GM06990 (cell line): ENCODE results near the gene PC.
"Not testable (repeated sequence)": the region's sequence is repeated elsewhere in the genome, so short reads cannot be mapped to it uniquely, and the experiment has no call there.

Experiments
- DNase-seq: peaks from one replicate; pipeline ENCODE4 v3.0.0-alpha.2; 2011; ENCODE audit not compliant: insufficient read length; ENCODE audit errors: extremely low read depth
- H3K27me3 ChIP-seq: replicated peaks from 2 replicates; pipeline ENCODE4 v1.6.0; 2011; ENCODE audit warnings: low read length; ENCODE audit not compliant: control insufficient read depth, insufficient read depth
- H3K36me3 ChIP-seq: 2 replicates; pipeline ENCODE4 v1.5.1; 2011; ENCODE audit warnings: low read length; ENCODE audit not compliant: control insufficient read depth, insufficient read depth
- H3K4me3 ChIP-seq: replicated peaks from 2 replicates; pipeline ENCODE4 v1.5.1; 2011; ENCODE audit warnings: low read depth, mild to moderate bottlenecking, control low read depth, low read length
- TF ChIP-seq, protein P1 (sequence below): IDR thresholded peaks from 2 replicates; pipeline ENCODE4 v1.5.1; 2011; ENCODE audit warnings: low read length, control low read depth, mild to moderate bottlenecking, inconsistent platforms; ENCODE audit not compliant: insufficient read depth, poor library complexity, severe bottlenecking

The PC gene

DNA sequence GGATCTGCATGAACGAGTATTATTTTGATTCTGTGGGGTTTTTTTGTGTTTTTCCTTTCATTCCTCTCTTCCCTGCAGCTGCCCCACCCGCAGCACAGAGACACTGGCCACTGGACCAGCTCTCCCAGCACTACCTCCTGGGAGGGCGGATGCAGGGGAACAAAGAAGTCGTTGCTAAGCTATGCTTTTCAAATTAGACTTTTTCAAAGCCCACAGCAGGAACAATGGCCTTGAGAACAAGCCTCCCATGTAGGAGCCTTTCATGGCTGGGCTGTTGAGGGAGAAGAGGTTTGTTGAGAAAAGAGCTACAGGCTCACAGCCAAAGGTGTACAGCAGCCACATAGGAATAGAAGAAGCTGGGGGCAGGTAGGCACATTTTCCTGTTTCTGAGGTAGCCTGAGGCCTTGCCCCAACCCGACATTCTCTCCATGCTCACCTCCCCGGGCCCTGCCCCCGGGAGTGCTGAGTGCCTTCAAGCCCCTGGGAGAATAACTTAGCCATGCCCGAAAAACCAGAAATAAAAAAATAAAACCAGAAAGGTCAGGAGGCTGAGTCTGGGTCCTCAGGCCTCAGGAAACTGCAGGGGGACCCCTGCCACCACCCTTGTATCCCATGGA is 44.2 kb upstream of the PC start:
- Histone ChIP-seq H3K4me3 (no peak overlapping the region), H3K36me3 (no peaks in the 10 kb centered on the region), H3K27me3 (no peaks in the 10 kb centered on the region)
- no peak for DNase-seq
- TF ChIP-seq, protein P1, sequence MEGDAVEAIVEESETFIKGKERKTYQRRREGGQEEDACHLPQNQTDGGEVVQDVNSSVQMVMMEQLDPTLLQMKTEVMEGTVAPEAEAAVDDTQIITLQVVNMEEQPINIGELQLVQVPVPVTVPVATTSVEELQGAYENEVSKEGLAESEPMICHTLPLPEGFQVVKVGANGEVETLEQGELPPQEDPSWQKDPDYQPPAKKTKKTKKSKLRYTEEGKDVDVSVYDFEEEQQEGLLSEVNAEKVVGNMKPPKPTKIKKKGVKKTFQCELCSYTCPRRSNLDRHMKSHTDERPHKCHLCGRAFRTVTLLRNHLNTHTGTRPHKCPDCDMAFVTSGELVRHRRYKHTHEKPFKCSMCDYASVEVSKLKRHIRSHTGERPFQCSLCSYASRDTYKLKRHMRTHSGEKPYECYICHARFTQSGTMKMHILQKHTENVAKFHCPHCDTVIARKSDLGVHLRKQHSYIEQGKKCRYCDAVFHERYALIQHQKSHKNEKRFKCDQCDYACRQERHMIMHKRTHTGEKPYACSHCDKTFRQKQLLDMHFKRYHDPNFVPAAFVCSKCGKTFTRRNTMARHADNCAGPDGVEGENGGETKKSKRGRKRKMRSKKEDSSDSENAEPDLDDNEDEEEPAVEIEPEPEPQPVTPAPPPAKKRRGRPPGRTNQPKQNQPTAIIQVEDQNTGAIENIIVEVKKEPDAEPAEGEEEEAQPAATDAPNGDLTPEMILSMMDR = no peak

DNA sequence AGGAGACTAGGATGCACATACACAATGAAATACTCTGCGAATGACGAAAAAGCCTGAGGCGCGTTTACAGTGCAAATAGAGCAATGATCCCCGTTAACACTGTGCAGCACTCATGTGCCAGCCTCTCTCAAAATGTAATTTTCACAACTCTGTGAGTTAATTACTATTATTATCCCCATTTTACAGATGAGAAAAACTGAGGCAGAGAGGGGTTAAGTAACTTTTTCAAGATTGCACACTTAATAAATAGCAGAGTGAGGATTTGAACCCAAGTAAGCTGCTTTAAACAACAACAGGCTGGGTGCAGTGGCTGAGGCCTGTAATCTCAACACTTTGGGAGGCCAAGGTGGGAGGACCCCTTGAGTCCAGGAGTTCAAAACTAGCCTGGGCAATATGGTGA is 43.1 kb upstream of the PC start:
- DNase-seq = no peak
- H3K36me3 ChIP-seq = no peaks in the 10 kb centered on the region
- no peaks in the 10 kb centered on the region for H3K27me3 ChIP-seq
- TF ChIP-seq, protein P1 = no peak
- H3K4me3 ChIP-seq = no peak overlapping the region

DNA sequence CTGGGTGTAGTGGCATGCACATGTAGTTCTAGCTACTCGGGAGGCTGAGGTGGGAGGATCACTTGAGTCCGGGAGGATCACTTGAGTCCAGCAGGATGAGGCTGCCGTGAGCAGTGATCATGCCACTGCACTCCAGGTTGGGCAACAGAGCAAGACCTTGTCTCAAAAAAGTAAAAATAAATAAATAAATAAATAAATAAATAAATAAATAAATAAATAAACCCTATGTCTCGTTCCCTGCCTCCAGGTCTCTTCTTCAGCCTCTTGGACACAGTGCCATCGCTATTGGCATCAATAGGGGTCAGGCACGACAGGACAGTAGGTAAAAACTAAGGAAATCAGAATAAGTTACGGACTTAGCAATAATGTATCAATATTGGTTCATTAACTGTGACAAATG is 41.4 kb upstream of the PC start:
- DNase-seq = no peak
- H3K36me3 ChIP-seq = no peaks in the 10 kb centered on the region
- H3K27me3 ChIP-seq = no peaks in the 10 kb centered on the region
- H3K4me3 ChIP-seq = no peak overlapping the region
- TF ChIP-seq, protein P1 = no peak

DNA sequence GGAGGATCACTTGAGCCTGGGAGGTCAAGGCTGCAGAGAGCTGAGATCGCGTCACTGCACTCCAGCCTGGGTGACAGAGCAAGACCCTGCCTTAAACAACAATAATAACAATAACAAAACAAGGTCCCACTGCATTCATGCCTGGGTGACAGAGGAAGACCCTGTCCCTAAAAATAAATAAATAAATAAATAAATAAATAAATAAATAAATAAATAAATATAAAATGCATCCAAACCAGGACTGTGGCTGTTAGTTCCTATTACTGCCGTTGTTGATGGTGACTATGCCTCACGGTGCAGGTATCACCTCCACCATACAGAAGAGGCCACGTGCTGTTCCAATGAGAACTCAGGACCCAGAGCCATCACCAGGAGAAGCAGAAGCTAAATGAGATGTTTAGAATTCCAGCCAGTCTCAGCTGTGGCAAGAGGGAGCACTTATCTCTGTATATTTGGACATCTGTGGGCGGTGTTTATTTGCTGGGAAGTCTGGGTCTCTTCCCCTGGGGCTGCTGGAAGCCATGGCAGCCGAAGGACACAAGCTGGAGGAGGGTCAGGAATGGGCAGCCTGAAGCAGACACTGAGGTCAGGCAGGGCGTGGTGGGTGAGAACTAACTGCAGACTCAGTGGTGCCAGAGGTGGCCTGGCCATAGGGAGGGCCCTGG is 38.6 kb upstream of the PC start:
- Histone ChIP-seq H3K27me3 (no peaks in the 10 kb centered on the region), H3K4me3 (no peak overlapping the region), H3K36me3 (no peaks in the 10 kb centered on the region)
- DNase-seq = no peak
- TF ChIP-seq, protein P1 = no peak

DNA sequence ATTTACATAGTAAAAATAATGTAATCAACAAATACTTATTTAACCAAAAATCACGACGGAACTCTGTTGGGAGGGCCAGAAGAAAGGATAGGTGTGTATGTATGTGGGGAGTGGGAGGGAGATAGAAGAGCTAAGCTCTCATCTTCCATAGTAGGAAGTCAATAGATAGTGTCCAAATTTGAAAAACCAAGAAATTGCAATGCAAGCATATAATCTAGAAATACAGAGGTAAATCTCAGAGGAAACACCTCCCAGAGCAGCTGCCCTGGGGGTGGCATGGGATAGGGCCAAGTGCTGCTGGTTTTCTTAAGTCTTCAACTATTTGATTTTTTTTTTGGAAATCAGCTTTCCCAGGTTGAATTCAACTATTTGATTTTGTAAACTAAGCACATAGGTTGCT is 33.9 kb upstream of the PC start:
- no peaks in the 10 kb centered on the region for H3K36me3 ChIP-seq
- no peak overlapping the region for H3K4me3 ChIP-seq
- TF ChIP-seq, protein P1 = no peak
- DNase-seq = no peak
- no peaks in the 10 kb centered on the region for H3K27me3 ChIP-seq

DNA sequence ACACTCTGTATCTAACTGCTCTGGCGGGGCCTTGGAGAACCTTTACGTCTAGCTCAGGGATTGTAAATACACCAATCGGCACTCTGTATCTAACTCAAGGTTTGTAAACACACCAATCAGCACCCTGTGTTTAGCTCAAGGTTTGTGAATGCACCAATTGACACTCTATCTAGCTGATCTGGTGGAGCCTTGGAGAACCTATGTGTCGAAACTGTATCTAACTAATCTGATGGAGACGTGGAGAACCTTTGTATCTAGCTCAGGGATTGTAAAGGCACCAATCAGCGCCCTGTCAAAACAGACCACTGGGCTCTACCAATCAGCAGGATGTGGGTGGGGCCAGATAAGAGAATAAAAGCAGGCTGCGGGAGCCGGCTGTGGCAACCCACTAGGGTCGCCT is 31.2 kb upstream of the PC start:
- H3K36me3 ChIP-seq, H3K27me3 ChIP-seq, DNase-seq, H3K4me3 ChIP-seq: not testable (repeated sequence)

DNA sequence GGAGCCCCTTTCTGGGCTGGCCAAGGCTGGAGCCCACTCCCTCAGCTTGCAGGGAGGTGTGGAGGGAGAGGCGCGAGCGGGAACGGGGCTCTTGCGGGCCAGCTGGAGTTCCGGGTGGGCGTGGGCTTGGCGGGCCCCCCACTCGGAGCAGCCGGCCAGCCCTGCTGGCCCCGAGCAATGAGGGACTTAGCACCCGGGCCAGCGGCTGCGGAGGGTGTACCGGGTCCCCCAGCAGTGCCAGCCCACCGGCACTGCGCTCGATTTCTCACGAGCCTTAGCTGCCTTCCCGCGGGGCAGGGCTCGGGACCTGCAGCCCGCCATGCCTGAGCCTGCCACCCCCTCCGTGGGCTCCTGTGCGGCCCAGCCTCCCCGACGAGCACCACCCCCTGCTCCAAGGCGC is 30.6 kb upstream of the PC start:
- not testable (repeated sequence) for H3K36me3 ChIP-seq, H3K4me3 ChIP-seq, DNase-seq, H3K27me3 ChIP-seq
